ENCODE data around the gene AGO3.

GRCh38 chr1:36095760-36096405 lies 165.0 kb downstream of the AGO3 start:
- TF ChIP-seq CTCF (IDR thresholded peaks at IDR 0.05; ENCODE audit: low read depth, low read length) (no peak), POLR2A (IDR thresholded peaks at IDR 0.05; ENCODE audit: extremely low read depth, insufficient read length) (no peak), MAX (IDR thresholded peaks at IDR 0.05; ENCODE audit: low read depth, low read length) (no peak)
